Thyroid gland (tissue), 4 donors: ENCODE measurements around the gene VEPH1.

Experiments used
- POLR2A ChIP-seq, 2 donors: fragments of 450-650 bp; IDR thresholded peaks; one replicate each; pipeline ENCODE4 v1.6.1; 2017; ENCODE audit warnings: antibody characterized with exemption in 2 of 2, mild to moderate bottlenecking in 2 of 2, moderate library complexity in 1 of 2
- TF ChIP-seq, protein P1 (sequence below), 6 experiments: fragments of 200-600 bp in 3 of 6; fragments of 450-650 bp in 3 of 6; sonication (generic) in 3 of 6; IDR thresholded peaks; one replicate each; pipeline ENCODE4 v1.5.1; 2016 to 2019; ENCODE audit warnings: antibody characterized with exemption in 6 of 6, mild to moderate bottlenecking in 2 of 6, inconsistent platforms in 1 of 6, moderate library complexity in 1 of 6

GRCh38 chr3:157305392-157305791 is 197.8 kb downstream of the VEPH1 start:
- TF ChIP-seq, protein P1, sequence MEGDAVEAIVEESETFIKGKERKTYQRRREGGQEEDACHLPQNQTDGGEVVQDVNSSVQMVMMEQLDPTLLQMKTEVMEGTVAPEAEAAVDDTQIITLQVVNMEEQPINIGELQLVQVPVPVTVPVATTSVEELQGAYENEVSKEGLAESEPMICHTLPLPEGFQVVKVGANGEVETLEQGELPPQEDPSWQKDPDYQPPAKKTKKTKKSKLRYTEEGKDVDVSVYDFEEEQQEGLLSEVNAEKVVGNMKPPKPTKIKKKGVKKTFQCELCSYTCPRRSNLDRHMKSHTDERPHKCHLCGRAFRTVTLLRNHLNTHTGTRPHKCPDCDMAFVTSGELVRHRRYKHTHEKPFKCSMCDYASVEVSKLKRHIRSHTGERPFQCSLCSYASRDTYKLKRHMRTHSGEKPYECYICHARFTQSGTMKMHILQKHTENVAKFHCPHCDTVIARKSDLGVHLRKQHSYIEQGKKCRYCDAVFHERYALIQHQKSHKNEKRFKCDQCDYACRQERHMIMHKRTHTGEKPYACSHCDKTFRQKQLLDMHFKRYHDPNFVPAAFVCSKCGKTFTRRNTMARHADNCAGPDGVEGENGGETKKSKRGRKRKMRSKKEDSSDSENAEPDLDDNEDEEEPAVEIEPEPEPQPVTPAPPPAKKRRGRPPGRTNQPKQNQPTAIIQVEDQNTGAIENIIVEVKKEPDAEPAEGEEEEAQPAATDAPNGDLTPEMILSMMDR (IDR thresholded peaks at IDR 0.05) = no peak
- TF ChIP-seq POLR2A (IDR thresholded peaks at IDR 0.05) = no peak
